NCI-H2196 (cell line): ENCODE results near the gene LRP2.
"Not testable (repeated sequence)": the region's sequence is repeated elsewhere in the genome, so short reads cannot be mapped to it uniquely, and the experiment has no call there.

Source experiments
- DNase-seq: peaks from one replicate; lab custom pipeline; 2025; ENCODE audit not compliant: unreplicated experiment; lab: John Stamatoyannopoulos, UW

LRP2 gene

DNA sequence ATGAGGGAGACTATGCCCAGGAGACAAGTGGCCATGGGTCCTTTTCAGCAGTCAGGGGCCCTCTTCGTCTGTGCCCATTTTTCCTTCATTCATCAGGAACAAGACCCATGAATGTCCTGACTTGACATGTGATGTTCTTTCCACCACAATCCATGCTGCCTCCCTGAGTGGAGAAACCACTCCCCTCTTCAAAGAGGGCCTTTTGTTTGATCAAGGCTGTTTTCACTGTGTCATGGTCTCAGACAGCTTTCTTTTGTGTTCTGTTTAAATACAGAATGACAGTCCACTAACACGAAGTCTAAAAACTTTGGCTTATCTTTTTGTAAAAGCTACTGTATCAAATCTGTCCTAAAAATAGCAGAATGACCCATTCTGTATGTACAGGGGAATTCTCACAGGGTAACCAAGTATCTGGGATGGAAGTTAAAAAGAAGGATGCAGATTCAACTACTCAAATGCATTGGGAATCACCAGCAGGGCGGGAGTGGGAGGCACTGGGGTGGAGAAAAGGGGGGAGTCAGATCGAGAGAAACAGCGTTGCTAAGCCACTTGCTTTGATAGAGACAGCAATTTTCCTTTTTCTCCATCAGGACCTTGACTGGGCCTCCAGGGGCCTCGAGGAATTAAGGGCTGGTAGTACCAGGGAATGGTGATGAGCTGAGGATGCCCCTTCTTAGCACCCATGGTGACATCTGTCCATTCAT lies 13.9 kb downstream of the LRP2 start:
- no peak for DNase-seq

DNA sequence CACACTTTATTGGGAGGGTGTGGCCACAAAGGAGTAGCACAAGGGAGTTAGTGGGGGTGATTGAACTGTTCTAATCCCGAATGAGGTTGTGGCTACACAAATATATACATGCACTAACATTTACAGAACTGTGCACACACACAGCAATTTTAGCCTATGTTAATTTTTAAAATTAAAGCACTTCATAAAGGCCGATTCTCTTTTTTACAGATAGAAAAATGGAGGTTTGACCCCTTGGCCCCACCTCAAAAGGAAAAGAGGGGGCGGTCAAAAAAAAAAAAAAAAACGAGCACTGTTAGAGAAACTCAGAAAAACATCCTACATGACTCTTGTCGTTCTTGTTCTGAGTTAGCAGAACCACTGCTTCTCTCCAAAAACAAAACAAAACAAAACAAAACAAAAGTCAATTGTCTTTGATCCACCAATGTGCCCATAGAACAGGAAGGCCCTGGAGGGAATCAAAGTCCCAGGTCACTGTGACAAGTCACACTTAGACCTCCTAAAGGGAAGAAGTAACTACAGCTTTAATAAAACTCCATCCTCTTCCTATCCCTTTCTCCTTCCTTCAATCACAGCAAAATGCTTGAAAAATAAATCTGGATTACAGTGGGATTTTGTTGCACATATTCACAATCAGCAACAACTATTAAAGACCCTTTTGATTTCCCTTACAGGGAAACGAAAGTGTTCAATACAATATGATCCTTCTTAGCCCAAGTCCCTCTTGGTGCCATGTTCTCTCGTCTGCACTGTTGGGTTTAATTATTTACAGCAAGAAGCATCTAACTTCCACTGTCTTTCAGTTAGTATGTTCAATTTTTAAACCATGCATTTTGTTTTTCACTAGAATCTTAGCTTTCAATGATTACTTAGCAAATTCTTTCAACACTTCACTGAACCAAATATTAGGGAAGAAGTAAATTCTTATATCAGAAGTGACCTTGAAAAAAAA lies 16.6 kb downstream of the LRP2 start:
- DNase-seq: no peak

DNA sequence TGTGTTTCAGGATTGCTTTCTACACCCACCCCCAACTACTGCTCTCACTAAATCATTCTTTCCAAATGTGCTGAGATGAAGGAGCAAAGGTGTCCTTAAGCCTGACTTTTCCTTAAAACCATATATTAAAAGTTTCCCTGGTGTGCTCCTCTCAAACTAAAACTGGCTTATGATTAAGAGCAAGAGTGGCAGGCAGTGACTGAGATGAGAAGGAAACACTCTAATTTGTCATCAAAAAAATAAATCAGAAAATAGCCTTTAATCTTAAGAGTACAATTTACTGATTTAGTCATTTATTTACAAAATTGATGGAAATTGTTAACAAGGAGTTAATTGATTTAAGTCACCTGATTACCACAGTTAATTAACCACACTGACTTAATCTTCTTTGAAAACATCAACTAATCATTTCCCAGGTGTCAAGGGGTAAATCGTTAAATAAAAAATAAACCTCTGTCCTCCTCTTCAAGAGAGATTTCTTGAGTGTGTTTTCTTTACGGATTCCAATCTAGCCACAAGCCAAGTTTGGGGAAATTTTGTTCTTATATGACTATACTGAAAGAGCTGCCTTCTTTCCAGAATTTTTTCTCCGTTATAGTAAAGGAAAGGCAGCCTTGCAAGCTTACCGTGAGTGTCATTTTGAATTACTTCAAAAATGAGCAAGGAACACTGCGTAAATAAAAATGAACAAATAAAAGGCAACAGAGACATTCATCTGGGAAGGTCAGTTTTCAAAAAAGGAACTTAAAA lies 17.4 kb downstream of the LRP2 start:
- no peak for DNase-seq

DNA sequence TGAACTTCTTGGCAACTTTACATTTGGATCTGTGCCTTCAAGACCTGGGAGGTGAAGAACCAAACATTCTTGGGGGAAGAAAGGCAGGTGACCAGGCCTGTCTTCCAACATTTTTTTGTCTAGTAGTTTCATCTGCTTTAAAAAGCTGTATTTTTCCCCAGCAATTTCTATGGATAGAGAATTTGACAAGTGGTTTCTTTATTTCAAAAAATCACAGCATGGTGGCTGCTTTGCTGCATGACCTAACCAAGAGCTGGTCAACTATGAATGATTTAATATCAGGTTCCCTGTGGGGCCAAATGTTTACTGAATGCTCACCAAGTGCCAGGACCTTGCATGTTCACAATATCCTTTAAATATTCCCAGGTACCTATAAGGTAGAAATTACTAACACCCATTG lies 19.1 kb downstream of the LRP2 start:
- DNase-seq: no peak

DNA sequence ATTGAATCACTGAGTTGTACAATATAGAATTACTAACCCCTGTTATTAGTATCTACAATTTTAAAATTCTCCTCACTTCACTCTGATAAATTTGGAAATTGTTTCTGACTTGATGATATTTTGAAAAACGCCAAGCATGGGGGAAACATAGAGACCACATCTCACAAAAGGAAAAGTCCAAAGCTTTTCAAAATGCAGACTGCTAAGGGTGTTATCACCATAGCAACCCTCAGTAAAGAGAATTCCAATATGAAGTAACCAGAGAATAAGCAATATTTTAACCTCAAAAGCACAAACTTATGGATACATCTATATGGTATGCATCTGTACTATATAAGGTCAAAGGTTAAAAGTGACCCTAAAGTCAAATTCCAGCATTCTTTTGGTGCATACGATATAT lies 22.7 kb downstream of the LRP2 start:
- no peak for DNase-seq

DNA sequence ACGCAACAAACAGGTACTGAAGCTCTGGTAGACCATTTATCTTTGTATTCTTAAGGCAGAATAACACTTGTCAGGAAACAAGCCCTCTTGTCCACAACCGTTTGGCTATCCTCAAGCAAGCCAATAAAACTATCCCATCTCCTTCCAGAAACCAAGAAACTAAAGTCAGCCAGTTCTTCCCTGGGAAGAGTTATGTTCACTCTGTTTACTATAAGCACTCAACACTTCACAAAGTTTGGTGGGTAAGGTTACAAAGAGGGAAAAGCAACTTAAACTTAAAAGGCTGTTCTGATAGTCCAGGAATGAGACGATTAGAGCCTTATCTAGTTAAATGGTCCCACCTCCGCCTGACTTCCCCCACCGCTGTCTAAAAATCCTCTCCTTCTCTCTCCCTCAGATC lies 25.6 kb downstream of the LRP2 start:
- no peak for DNase-seq

DNA sequence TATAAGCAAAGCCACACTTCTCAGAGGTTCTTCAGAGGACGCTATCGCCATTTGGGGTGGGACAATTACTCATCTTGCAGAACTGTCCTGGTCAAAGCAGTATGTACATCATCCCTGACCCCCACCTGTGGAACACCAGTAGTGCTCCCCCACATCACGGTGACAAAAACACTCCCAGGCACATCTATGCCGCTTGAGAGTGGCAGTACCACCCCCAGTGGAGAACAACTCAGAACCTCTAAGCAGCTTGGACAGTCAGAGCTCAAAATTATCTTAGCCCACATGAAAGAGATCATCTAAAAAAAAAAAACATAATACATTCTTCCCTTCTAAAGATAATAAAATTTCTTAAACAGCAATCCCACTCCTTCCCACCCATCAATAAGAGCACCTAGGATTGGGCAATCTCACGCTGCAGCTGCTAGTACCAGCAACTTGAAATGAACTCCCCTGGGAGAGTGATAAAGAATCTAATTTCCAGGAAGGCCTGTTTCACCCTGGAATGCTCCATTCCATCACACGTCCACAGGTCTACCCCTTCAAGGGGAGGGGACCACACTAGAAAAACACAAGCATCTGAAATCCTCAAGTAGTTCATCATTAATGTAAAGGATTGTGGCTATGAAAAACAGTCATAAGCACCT lies 31.7 kb downstream of the LRP2 start:
- no peak for DNase-seq

DNA sequence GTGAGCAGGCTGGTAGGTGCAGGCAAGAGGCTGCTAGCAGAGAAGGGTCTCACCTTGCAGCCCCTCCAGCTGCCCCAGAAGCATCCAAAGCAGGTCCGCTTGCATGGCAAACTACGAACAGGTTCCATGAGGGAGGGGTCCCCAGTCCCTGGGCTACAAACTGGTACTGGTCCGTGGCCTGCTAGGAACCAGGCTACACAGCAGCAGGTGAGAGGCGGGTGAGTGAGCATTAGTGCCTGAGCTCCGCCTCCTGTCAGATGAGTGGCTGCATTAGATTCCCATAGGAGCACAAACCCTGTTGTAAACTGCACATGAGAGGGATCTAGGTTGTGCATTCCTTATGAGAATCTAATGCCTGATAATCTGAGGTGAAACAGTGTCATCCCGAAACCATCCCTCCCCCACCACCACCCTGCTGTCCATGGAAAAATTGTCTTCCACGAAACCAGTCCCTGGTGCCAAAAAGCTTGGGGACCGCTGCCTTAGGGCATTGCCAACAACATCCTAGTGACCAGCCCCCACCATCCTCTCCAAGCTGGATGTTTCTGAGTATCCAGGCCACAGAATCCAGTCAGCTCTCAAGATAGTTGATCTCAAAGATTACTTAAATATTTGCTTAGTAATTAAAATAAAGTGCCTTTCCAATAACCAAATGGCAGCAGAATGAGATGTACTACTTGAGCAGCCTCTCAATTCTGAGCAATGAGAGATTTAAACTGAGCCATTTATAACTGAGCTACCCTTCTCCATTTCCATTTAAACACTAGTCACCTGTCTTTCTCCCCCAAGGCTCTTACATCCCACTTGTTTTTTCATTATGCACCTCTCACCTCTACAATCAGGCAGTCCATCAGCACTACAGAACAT lies 32.4 kb downstream of the LRP2 start:
- no peak for DNase-seq

DNA sequence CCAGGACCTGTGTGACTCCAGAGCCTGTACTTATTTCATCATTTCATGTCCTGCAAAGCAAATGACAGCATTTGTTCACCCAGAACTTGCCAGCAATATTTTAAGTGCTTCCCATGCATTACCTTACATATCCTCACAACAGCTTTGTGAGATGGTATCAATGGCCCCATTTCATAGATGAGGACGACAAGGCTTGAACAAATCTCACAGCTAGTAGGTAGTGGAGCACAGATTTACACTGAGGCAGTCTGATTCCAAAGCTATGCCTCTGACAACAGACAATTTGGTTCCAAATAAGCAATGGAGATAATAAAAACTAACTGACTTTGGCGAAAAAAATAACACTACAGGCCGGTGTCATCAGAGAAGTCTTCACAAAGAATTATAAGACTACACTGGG lies 33.5 kb downstream of the LRP2 start:
- no peak for DNase-seq

DNA sequence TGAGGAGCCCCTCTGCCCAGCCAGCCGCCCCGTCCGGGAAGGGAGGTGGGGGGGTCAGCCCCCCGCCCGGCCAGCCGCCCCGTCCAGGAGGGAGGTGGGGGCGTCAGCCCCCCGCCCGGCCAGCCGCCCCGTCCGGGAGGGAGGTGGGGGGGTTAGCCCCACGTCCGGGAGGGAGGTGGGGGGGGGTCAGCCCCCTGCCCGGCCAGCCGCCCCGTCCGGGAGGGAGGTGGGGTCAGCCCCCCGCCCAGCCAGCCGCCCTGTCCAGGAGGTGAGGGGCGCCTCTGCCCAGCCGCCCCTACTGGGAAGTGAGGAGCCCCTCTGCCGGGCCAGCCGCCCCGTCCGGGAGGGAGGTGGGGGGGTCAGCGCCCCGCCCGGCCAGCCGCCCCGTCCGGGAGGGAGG lies 34.5 kb downstream of the LRP2 start:
- DNase-seq: not testable (repeated sequence)

DNA sequence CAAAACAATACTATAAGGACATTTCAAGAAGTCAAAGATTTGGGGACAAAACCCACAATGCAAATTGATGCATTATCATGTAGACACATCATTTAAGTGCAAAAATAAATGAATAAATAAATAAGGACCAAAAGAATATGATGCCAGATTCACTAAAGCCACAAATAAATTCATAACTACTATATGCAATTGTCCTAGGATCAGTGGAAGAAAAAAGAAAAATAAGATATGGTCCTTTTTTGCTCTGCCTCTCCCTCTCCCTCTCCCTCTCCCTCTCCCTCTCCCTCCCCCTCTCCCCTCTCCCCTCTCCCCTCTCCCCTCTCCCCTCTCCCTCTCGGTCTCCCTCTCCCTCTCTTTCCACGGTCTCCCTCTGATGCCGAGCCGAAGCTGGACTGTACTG lies 36.4 kb downstream of the LRP2 start:
- DNase-seq: not testable (repeated sequence)

DNA sequence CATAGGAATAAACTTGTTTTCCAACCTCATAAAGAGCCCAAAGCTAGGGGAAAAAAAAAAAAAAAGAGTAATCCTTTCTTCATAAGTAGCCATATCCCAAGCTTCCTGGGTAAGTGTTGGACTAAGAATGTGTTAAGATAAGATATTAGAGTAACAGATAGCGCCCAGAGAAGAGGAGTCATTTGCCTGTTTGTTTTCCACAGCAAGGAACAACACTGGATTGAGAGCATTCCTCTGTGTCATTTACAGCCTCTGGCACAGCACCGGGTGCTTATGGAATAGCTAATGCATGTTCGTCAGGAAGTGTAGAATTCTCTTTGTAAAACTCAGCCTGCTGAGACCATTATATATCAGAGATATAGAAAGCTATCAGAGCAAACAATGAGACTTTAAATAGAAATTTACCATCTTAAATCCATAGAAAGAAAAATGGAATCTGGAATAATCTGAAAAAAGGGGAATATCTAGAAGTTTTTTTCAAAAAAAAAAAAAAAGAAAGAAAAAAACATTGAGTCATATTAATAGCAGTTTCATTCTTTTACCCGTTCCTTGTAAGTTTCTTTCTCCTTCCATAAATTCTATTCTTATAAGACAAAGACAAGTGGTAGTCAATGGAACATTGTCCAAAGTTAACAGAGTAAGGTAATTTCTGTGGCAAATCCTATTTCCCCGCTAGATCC lies 37.6 kb downstream of the LRP2 start:
- DNase-seq: no peak

DNA sequence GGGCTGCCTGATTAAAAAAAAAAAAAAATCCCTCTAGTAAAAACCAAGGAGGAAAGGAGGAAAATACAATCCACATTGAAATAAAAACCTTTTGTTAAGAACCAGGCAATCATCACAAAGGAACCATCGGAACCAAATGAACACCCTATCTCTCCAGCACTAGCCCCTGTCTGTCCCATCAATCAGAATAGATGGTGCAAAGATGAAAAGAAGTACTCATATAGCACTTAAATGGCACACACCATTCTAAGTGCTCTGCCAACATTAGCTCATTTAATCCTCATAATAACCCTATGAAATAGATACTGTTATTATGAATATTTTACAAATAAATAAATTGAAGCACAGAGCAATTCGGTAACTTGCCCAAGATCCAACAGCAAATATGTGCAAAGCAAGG lies 38.5 kb downstream of the LRP2 start:
- DNase-seq: no peak

DNA sequence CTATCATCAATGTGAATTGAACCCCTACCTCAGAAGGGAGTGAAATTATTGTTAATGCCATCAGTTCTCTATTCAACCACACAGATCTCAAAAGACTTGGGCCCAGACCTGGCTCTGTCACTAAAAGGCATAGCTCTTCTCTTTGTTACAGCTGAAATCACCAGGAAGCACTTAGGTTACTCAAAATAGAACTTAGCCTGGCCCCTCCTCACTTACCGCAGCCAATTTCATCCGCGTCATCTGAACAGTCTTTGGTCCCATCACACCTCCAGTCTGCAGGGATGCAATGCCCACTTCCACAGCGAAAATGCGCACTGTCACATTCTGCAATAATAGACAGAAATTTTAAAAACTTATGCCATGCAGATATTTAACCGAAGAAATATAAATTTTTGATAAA lies 41.8 kb downstream of the LRP2 start:
- no peak for DNase-seq

DNA sequence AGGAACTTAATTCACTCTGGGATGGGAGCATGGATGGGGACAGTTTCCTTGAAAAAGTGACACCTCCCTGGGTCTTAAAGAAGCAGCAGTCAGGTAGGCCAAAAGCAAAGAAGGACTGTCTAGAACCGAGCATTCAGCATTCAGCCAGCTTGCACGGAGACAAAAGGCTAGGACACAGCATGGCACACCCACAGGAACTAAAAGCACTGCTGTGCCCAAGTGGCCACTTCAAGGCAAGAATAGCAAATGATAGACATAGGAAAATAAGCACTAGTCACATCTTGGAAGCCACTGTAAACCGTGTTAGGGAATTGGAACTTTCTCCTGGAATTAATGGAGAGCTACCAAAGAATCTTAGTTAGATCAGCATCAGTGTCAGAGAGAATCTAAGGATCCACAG lies 47.0 kb downstream of the LRP2 start:
- DNase-seq: no peak

DNA sequence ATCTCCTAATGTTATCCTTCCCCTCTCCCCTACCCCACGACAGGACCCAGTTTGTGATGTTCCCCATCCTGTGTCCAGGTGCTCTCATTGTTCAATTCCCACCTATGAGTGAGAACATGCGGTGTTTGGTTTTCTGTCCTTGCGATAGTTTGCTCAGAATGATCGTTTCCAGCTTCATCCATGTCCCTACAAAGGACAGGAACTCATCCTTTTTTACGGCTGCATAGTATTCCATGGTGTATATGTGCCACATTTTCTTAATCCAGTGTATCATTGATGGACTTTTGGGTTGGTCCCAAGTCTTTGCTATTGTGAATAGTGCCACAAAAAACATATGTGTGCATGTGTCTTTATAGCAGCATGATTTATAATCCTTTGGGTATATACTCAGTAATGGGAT lies 54.0 kb downstream of the LRP2 start:
- DNase-seq: not testable (repeated sequence)

DNA sequence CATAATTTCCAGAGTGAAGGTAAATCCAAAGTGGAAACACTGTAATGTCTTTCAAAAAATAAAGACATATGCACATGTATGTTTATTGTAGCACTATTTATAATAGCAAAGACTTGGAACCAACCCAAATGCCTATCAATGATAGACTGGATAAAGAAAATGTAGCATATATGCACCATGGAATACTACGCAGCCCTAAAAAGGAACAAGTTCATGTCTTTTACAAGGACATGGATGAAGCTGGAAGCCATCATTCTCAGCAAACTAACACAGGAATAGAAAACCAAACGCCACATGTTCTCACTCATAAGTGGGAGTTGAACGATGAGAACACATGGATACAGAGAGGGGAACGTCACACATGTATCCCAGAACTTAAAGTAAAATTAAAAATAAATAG lies 57.6 kb downstream of the LRP2 start:
- DNase-seq: not testable (repeated sequence)

DNA sequence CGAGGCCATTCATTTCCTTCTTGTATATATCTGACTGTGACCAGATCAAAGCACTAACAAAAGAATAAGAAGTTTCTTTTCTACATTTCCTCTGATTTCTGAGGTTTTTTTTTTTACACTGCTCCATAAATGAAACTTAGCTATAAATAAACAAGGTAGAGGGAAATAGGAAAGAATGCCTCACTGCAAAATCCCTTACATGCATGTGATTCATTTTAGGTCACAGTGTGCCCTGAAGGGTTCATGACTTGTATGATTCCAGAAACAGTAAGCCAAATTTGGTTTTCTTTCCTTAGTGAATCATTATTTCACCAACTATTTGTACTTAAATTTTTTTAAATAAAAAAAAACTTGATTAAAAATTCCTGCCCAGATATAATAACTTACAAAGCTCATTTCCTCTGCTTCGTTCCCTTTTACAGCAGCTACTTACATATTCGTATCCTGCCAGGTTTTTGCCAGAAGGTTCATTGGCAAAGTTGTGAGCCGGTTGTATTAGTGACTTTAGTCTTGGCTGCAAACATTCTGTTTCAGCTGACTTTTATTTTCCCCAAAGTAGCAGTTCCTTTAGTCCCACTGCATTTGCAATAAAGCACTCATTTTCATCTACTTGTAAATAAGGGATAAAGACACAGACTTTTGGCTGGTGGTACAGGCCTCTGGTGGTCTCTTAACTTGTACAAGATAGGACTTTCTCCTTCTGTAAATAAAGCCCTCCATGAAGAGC lies 58.6 kb downstream of the LRP2 start:
- DNase-seq: no peak

DNA sequence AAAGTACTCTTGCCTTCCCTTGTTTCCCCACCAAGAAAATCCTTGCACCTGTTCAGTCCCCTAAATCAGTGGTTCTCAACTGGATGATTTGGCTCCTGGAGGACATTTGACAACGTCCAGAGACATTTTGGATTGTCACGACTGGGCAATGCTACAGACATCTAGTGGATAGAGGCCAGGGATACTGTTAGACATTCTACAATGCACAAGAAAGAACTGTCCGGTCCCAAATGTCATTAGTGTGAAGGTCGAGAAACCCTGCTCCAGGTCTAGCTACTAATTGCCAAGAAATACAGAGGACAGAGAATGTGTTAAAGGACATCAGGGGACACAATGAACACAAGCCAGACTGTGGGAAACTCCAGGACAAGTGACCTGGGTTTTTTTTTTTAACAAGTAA lies 60.0 kb downstream of the LRP2 start:
- DNase-seq: no peak
